Activated naive CD4-positive, alpha-beta T cell treated with anti-CD3 and anti-CD28 coated beads, Interleukin-2, amount 10 ng/mL, durations not matched to agents 7 days and 5 days (primary cell): ENCODE results near the gene OST4.
A peak's percentile ranks its signal among the peaks of the same experiment; 100 is the strongest.

ENCODE experiments used
- CTCF ChIA-PET: fragments of 350-600 bp; sonication (Branson Sonifier 250); formaldehyde crosslinking; loops from one replicate; lab custom pipeline; 2021; ENCODE audit warnings: antibody characterized with exemption; lab: Charles Lee
- DNase-seq: peaks from one replicate; pipeline ENCODE4 v3.0.0-alpha.2; 2020
- H3K27ac Mint-ChIP-seq: one replicate; pipeline ENCODE4 v1.8.0; 2021; ENCODE audit warnings: mild to moderate bottlenecking, moderate library complexity, mixed read lengths
- H3K27me3 Mint-ChIP-seq: one replicate; pipeline ENCODE4 v1.8.0; 2021; ENCODE audit warnings: mild to moderate bottlenecking, mixed read lengths
- H3K36me3 Mint-ChIP-seq: one replicate; pipeline ENCODE4 v1.8.0; 2021; ENCODE audit warnings: mixed read lengths
- H3K4me1 Mint-ChIP-seq: one replicate; pipeline ENCODE4 v1.8.0; 2021; ENCODE audit warnings: mixed read lengths
- H3K4me3 Mint-ChIP-seq: one replicate; pipeline ENCODE4 v1.8.0; 2021; ENCODE audit warnings: mild to moderate bottlenecking, moderate library complexity, mixed read lengths
- H3K9me3 Mint-ChIP-seq: one replicate; pipeline ENCODE4 v1.8.0; 2021; ENCODE audit warnings: mixed read lengths

The OST4 gene

GRCh38 chr2:27067385-27067784, 4.1 kb downstream of the OST4 start:
- no peaks in the 10 kb centered on the region for H3K9me3 Mint-ChIP-seq
- H3K36me3 Mint-ChIP-seq, result peaks cover 56% of the 10 kb centered on the region
- H3K27ac Mint-ChIP-seq, result peak overlapping the region; percentile 55
- peaks cover 45% of the 10 kb centered on the region for H3K4me1 Mint-ChIP-seq
- CTCF ChIA-PET, result no interaction called here
- DNase-seq, result no peak
- no peak overlapping the region for H3K4me3 Mint-ChIP-seq
- H3K27me3 Mint-ChIP-seq, result no peaks in the 10 kb centered on the region

GRCh38 chr2:27065128-27065527, 6.3 kb downstream of the OST4 start:
- H3K27me3 Mint-ChIP-seq, result no peaks in the 10 kb centered on the region
- H3K4me3 Mint-ChIP-seq, result no peak overlapping the region
- DNase-seq, result no peak
- H3K4me1 Mint-ChIP-seq, result peaks cover 33% of the 10 kb centered on the region
- no peaks in the 10 kb centered on the region for H3K9me3 Mint-ChIP-seq
- CTCF ChIA-PET, result no interaction called here
- H3K27ac Mint-ChIP-seq, result no peak overlapping the region
- H3K36me3 Mint-ChIP-seq, result peaks cover 50% of the 10 kb centered on the region

- Mint-ChIP-seq H3K27me3 (no peaks in the 10 kb centered on the region), H3K9me3 (no peaks in the 10 kb centered on the region), H3K36me3 (peaks cover 23% of the 10 kb centered on the region), H3K4me3 (no peak overlapping the region), H3K4me1 (no peaks in the 10 kb centered on the region), H3K27ac (no peak overlapping the region)
- CTCF ChIA-PET, result interaction anchor here (0.6 kb wide), 1 partner anchor 44 kb away, joined by 3 read pairs; no protein-coding TSS in a partner anchor
- no peak for DNase-seq
Measured at GRCh38 chr2:27060323-27060722, 11.1 kb downstream of the OST4 start.

- no peaks in the 10 kb centered on the region for H3K27me3 Mint-ChIP-seq
- no peak overlapping the region for H3K4me3 Mint-ChIP-seq
- CTCF ChIA-PET, result interaction anchor here (1.4 kb wide), 1 partner anchor 243 kb away, joined by 3 read pairs; no protein-coding TSS in a partner anchor
- H3K36me3 Mint-ChIP-seq, result peaks cover 24% of the 10 kb centered on the region
- no peaks in the 10 kb centered on the region for H3K9me3 Mint-ChIP-seq
- H3K4me1 Mint-ChIP-seq, result no peaks in the 10 kb centered on the region
- no peak for DNase-seq
- no peak overlapping the region for H3K27ac Mint-ChIP-seq
Measured at GRCh38 chr2:27059141-27059820, 12.2 kb downstream of the OST4 start.

GRCh38 chr2:27058210-27058609, 13.2 kb downstream of the OST4 start:
- peaks cover 29% of the 10 kb centered on the region for H3K36me3 Mint-ChIP-seq
- peaks cover under 1% of the 10 kb centered on the region for H3K4me1 Mint-ChIP-seq
- no peak for DNase-seq
- H3K27ac Mint-ChIP-seq, result no peak overlapping the region
- H3K4me3 Mint-ChIP-seq, result no peak overlapping the region
- CTCF ChIA-PET, result interaction anchor here (0.9 kb wide), 1 partner anchor 11 kb away, joined by 3 read pairs; no protein-coding TSS in a partner anchor
- no peaks in the 10 kb centered on the region for H3K9me3 Mint-ChIP-seq
- H3K27me3 Mint-ChIP-seq, result no peaks in the 10 kb centered on the region

DNA sequence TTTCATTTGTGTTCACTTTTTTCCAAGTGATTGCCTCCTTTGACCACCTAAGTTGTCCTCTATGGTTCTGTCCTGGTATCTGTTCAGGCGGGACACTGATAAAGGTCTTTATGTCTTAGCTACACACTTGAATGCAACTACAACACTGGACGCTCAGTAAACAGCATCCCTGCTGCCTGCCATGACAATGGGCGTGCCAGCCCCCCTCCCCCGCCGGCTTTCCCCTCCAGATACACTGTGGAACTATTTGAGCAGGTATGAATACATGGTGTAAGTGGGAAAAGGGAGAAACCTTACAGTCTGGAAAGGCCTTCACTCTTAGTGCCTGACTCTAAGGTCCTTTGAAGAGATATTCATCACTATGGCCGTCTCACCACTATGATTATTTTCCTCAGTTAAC, 14.3 kb downstream of the OST4 start:
- peaks cover 9% of the 10 kb centered on the region for H3K4me1 Mint-ChIP-seq
- no peaks in the 10 kb centered on the region for H3K27me3 Mint-ChIP-seq
- no peaks in the 10 kb centered on the region for H3K9me3 Mint-ChIP-seq
- no peak overlapping the region for H3K27ac Mint-ChIP-seq
- H3K4me3 Mint-ChIP-seq, result no peak overlapping the region
- CTCF ChIA-PET, result no interaction called here
- peaks cover 22% of the 10 kb centered on the region for H3K36me3 Mint-ChIP-seq
- no peak for DNase-seq

DNA sequence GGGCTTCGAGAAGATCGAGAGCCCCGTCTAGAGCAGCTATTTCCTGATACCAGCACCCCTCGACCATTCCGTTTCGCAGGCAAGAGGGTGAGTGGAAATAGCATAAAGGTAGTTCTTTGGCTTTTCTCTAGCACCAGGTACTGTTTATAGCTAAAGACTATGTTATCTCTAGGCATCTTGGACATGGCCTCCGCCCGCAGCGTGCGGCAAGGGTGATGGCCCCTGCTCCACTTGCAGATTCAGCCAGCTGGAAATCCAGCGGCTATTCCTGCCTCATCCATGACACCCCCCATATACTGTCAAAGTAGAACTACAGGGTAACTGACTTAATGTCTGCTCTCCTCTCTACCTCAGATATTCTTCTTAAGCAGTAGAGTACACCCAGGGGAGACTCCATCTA, 16.7 kb downstream of the OST4 start:
- peaks cover 19% of the 10 kb centered on the region for H3K4me1 Mint-ChIP-seq
- peaks cover 2% of the 10 kb centered on the region for H3K9me3 Mint-ChIP-seq
- CTCF ChIA-PET, result no interaction called here
- H3K36me3 Mint-ChIP-seq, result peaks cover 28% of the 10 kb centered on the region
- H3K4me3 Mint-ChIP-seq, result no peak overlapping the region
- DNase-seq, result no peak
- H3K27me3 Mint-ChIP-seq, result peaks cover 13% of the 10 kb centered on the region
- H3K27ac Mint-ChIP-seq, result no peak overlapping the region

GRCh38 chr2:27053776-27054175, 17.7 kb downstream of the OST4 start:
- H3K4me1 Mint-ChIP-seq, result peaks cover 26% of the 10 kb centered on the region
- no peak overlapping the region for H3K4me3 Mint-ChIP-seq
- peak overlapping the region; percentile 5 for H3K27ac Mint-ChIP-seq
- no peak for DNase-seq
- H3K36me3 Mint-ChIP-seq, result peaks cover 26% of the 10 kb centered on the region
- CTCF ChIA-PET, result no interaction called here
- H3K27me3 Mint-ChIP-seq, result peaks cover 13% of the 10 kb centered on the region
- peaks cover 2% of the 10 kb centered on the region for H3K9me3 Mint-ChIP-seq

- Mint-ChIP-seq H3K9me3 (peaks cover 2% of the 10 kb centered on the region), H3K4me1 (peaks cover 26% of the 10 kb centered on the region), H3K36me3 (peaks cover 26% of the 10 kb centered on the region), H3K27ac (no peak overlapping the region), H3K4me3 (peak overlapping the region; percentile 10), H3K27me3 (peaks cover 13% of the 10 kb centered on the region)
- CTCF ChIA-PET, result no interaction called here
- DNase-seq, result no peak
Measured at GRCh38 chr2:27053321-27053720, 18.1 kb downstream of the OST4 start.

GRCh38 chr2:27051902-27052645, 19.4 kb downstream of the OST4 start:
- Mint-ChIP-seq H3K4me3 (peak overlapping the region; percentile 85), H3K27ac (peak overlapping the region; percentile 84), H3K36me3 (peaks cover 26% of the 10 kb centered on the region), H3K9me3 (peaks cover 2% of the 10 kb centered on the region), H3K4me1 (peaks cover 27% of the 10 kb centered on the region), H3K27me3 (peaks cover 13% of the 10 kb centered on the region)
- no peak for DNase-seq
- CTCF ChIA-PET, result interaction anchor here (1.1 to 3.1 kb wide), 7 partner anchors 10 to 47 kb away, joined by 3 to 21 read pairs (median 5); partner anchors contain the start of genes OST4 and TMEM214

GRCh38 chr2:27050996-27051901, 20.2 kb downstream of the OST4 start, which contains the start of gene AGBL5:
AGBL5 (plus strand) TSS chr2:27051668; CDS start chr2:27052959, 1,291 bp downstream.
- Mint-ChIP-seq H3K9me3 (peaks cover 2% of the 10 kb centered on the region), H3K4me3 (peak within 1 kb of the TSS; percentile 92), H3K27ac (peak within 1 kb of the TSS; percentile 98), H3K27me3 (peaks cover 13% of the 10 kb centered on the region), H3K36me3 (peaks cover 23% of the 10 kb centered on the region), H3K4me1 (peaks cover 27% of the 10 kb centered on the region)
- CTCF ChIA-PET, result interaction anchor here (0.6 to 3.1 kb wide), 13 partner anchors 10 to 89 kb away, joined by 3 to 21 read pairs (median 4); partner anchors contain the start of genes ABHD1, OST4 and TMEM214
- DNase-seq, result peak; percentile 98

GRCh38 chr2:27050281-27050995, 21.0 kb downstream of the OST4 start:
- Mint-ChIP-seq H3K36me3 (peaks cover 20% of the 10 kb centered on the region), H3K4me1 (peaks cover 27% of the 10 kb centered on the region), H3K27me3 (peaks cover 13% of the 10 kb centered on the region), H3K9me3 (peaks cover 2% of the 10 kb centered on the region), H3K4me3 (peak overlapping the region; percentile 92), H3K27ac (peak overlapping the region; percentile 98)
- CTCF ChIA-PET, result interaction anchor here (0.6 to 3.1 kb wide), 11 partner anchors 12 to 88 kb away, joined by 3 to 21 read pairs (median 4); partner anchors contain the start of genes ABHD1 and TMEM214
- peak; percentile 93 for DNase-seq
